Endothelial cell of umbilical vein (primary cell): Measurements from ENCODE around the gene MALT1. TPM values are rescaled to one million over a fixed set of nuclear protein-coding genes. Genes with fewer than 3 reads are reported as not detected.
A peak's percentile ranks its signal among the peaks of the same experiment; 100 is the strongest.

ENCODE experiments used
- BruUV-seq: library from RNA; stranded (reverse); fragments of 400-500 nt; replicated peaks from 2 replicates; lab custom pipeline; 2021; lab: Mats Ljungman, UMichigan
- CTCF ChIA-PET: fragments of 300-600, 350-600 bp; sonication (Branson Sonifier 250); formaldehyde crosslinking; loops from one replicate; lab custom pipeline; 2021; ENCODE audit warnings: antibody characterized with exemption, inconsistent platforms; lab: Charles Lee
- POLR2A ChIA-PET: fragments of 300-600, 350-600 bp; sonication (Branson Sonifier 250); formaldehyde crosslinking; loops from one replicate; lab custom pipeline; 2021; ENCODE audit warnings: antibody characterized with exemption, inconsistent platforms; lab: Charles Lee
- DNase-seq: peaks from one replicate; pipeline ENCODE4 v3.0.0-alpha.2; 2011; ENCODE audit warnings: low read depth, low spot score
- FAIRE-seq: peaks from 2 replicates; lab custom pipeline; 2011; peaks lifted over from hg19 to GRCh38; lab: Jason Lieb, UNC
- H2AFZ ChIP-seq: 2 replicates; pipeline ENCODE4 v1.6.0; 2012; ENCODE audit warnings: low read depth, low read length, control low read depth, inconsistent platforms
- H3K27ac ChIP-seq: 2 replicates; pipeline ENCODE4 v1.5.1; 2011; ENCODE audit warnings: low read depth, mild to moderate bottlenecking, control low read depth, low read length, moderate library complexity; ENCODE audit not compliant: insufficient read depth
- H3K27me3 ChIP-seq, 2 experiments: 2 replicates each; pipeline versions ENCODE4 v1.6.0 to v1.6.1; 2011; ENCODE audit warnings: low read length in 2 of 2, mixed read lengths in 1 of 2; ENCODE audit not compliant: control insufficient read depth in 2 of 2, insufficient read depth in 2 of 2
- H3K36me3 ChIP-seq, 2 experiments: 2 replicates in 1 of 2; 3 replicates in 1 of 2; pipeline ENCODE4 v1.5.1; 2011; ENCODE audit warnings: low read length in 2 of 2, mild to moderate bottlenecking in 1 of 2, moderate library complexity in 1 of 2; ENCODE audit not compliant: control insufficient read depth in 2 of 2, insufficient read depth in 2 of 2; ENCODE audit errors: extremely low read depth in 1 of 2
- H3K4me1 ChIP-seq: 3 replicates; pipeline ENCODE4 v1.5.1; 2011; ENCODE audit warnings: mild to moderate bottlenecking, low read length; ENCODE audit not compliant: control insufficient read depth, insufficient read depth; ENCODE audit errors: extremely low read depth
- H3K4me2 ChIP-seq: 2 replicates; pipeline ENCODE4 v1.6.1; 2011; ENCODE audit warnings: low read length, control low read depth, mixed read lengths; ENCODE audit not compliant: insufficient read depth
- H3K4me3 ChIP-seq, 3 experiments: fragments of 200-600 bp in 1 of 3; sonication (generic), shearing (Covaris generic) in 1 of 3; replicated peaks in 1 of 3; 2 replicates each; pipeline ENCODE4 v1.5.1; 2011 to 2016; ENCODE audit warnings: control low read depth in 3 of 3, low read length in 3 of 3, mild to moderate bottlenecking in 2 of 3, inconsistent platforms in 1 of 3, low read depth in 1 of 3, moderate library complexity in 1 of 3; ENCODE audit not compliant: insufficient read depth in 1 of 3
- H3K79me2 ChIP-seq: 2 replicates; pipeline ENCODE4 v1.6.0; 2012; ENCODE audit warnings: low read length, inconsistent platforms; ENCODE audit not compliant: control insufficient read depth, insufficient read depth
- H3K9ac ChIP-seq: replicated peaks from 2 replicates; pipeline ENCODE3; 2011; ENCODE audit warnings: low read length, control low read depth; ENCODE audit not compliant: insufficient read depth; ENCODE audit errors: extremely low read depth
- H3K9me1 ChIP-seq: replicated peaks from 3 replicates; pipeline ENCODE4 v1.6.0; 2011; ENCODE audit warnings: mild to moderate bottlenecking, low read length; ENCODE audit not compliant: control insufficient read depth, insufficient read depth; ENCODE audit errors: extremely low read depth
- H3K9me3 ChIP-seq: replicated peaks from 2 replicates; pipeline ENCODE4 v1.5.1; 2012; ENCODE audit warnings: low read length, inconsistent platforms; ENCODE audit not compliant: control insufficient read depth, insufficient read depth
- H4K20me1 ChIP-seq: replicated peaks from 2 replicates; pipeline ENCODE3; 2011; ENCODE audit warnings: mild to moderate bottlenecking, low read length; ENCODE audit not compliant: control insufficient read depth, insufficient read depth; ENCODE audit errors: extremely low read depth
- CTCF ChIP-seq, 2 donors: IDR thresholded peaks; 1 replicate in 1 of 2; 2 replicates in 1 of 2; pipeline ENCODE4 v1.5.1; 2011; ENCODE audit warnings: low read length in 2 of 2, mild to moderate bottlenecking in 2 of 2, moderate library complexity in 2 of 2, control low read depth in 1 of 2, inconsistent platforms in 1 of 2, low read depth in 1 of 2; ENCODE audit not compliant: insufficient read depth in 1 of 2; ENCODE audit errors: extremely low read depth in 1 of 2
- EZH2 ChIP-seq: IDR thresholded peaks from 2 replicates; pipeline ENCODE4 v1.6.1; 2012; ENCODE audit warnings: borderline replicate concordance, low read depth, mild to moderate bottlenecking, moderate library complexity, low read length, inconsistent platforms; ENCODE audit not compliant: severe bottlenecking
- FOS ChIP-seq: IDR thresholded peaks from 2 replicates; pipeline ENCODE4 v1.6.1; 2011; ENCODE audit warnings: mild to moderate bottlenecking, low read length, moderate library complexity, borderline replicate concordance; ENCODE audit not compliant: insufficient read depth
- GATA2 ChIP-seq: IDR thresholded peaks from 2 replicates; pipeline ENCODE4 v1.7.0; 2011; ENCODE audit warnings: low read depth, mild to moderate bottlenecking, moderate library complexity, mixed read lengths, low read length; ENCODE audit not compliant: insufficient read length, insufficient read depth
- JUN ChIP-seq: IDR thresholded peaks from 2 replicates; pipeline ENCODE4 v1.6.1; 2011; ENCODE audit warnings: borderline replicate concordance, low read depth; ENCODE audit not compliant: insufficient read length, insufficient read depth
- MAX ChIP-seq: IDR thresholded peaks from 2 replicates; pipeline ENCODE4 v1.6.1; 2011; ENCODE audit not compliant: insufficient read depth, insufficient read length
- MYC ChIP-seq: IDR thresholded peaks from one replicate; pipeline ENCODE4 v1.6.1; 2011; ENCODE audit warnings: mild to moderate bottlenecking, low read depth, low read length
- POLR2A ChIP-seq: IDR thresholded peaks from 2 replicates; pipeline ENCODE4 v1.6.1; 2012; ENCODE audit warnings: low read depth, mild to moderate bottlenecking, control low read depth, low read length
- POLR2AphosphoS5 ChIP-seq: IDR thresholded peaks from 2 replicates; pipeline ENCODE4 v1.6.1; 2012; ENCODE audit warnings: low read depth, mild to moderate bottlenecking, control low read depth, low read length, moderate library complexity; ENCODE audit not compliant: insufficient read depth
- dilution Hi-C: fragments of 300-500 bp; cut with MboI; formaldehyde crosslinking; loops from one replicate; pipeline ENCODE4 v1.15.0; 2019; ENCODE audit warnings: low sequenced_read_pairs; ENCODE audit not compliant: extremely low pct_ligation_motif_present
- intact Hi-C: fragments of 100-400 bp; cut with micrococcal nuclease; formaldehyde crosslinking; loops from one replicate; pipeline ENCODE4 v1.10.0; 2022
- polyA plus RNA-seq, 4 experiments: library from polyadenylated mRNA; depleted of rRNA in 3 of 4; stranded (reverse) in 3 of 4; unstranded in 1 of 4; fragments of >200 nt; gene quantifications; 2 replicates each; pipeline versions ENCODE4 v1.2.1 to v1.2.3, GENCODE V29; 2011 to 2012; ENCODE audit warnings: missing spikeins in 1 of 4
- total RNA-seq: library from RNA; stranded (reverse); gene quantifications from 2 replicates; pipeline ENCODE4 v1.2.3, GENCODE V29; 2021

MALT1 gene
- total and polyA plus RNA-seq, 2 donors (not counting 3 experiments of a cell fraction or from before 2014, with no cell fraction given) = 2.8 to 5.1 TPM

- H2AFZ ChIP-seq = peak overlapping the region; percentile 28
- ChIA-PET CTCF (interaction anchor here (0.8 to 25.4 kb wide), 3 partner anchors 16 to 280 kb away, joined by 3 to 994 read pairs (median 6); no protein-coding TSS in a partner anchor), POLR2A (no interaction called here)
- no peaks in the 10 kb centered on the region for H3K36me3 ChIP-seq
- no peak overlapping the region for H3K4me3 ChIP-seq
- H3K4me2 ChIP-seq = no peak overlapping the region
- no peak for TF ChIP-seq EZH2
- TF ChIP-seq MYC = no peak
- no peak for TF ChIP-seq POLR2A
- TF ChIP-seq FOS = peak; percentile 81
- TF ChIP-seq POLR2AphosphoS5 = peak; percentile 20
- no peak for TF ChIP-seq GATA2
- TF ChIP-seq JUN = peak; percentile 41
- no peak for TF ChIP-seq MAX
- TF ChIP-seq CTCF (IDR thresholded peaks at IDR 0.05; ENCODE audit: extremely low read depth in 1 of 2, insufficient read depth in 1 of 2, low read depth in 1 of 2, low read length in 2 of 2) = no peak
- intact Hi-C loops (loop anchor here (1.0 kb wide), 5 partner anchors 78 to 207 kb away; no protein-coding TSS in a partner anchor), dilution Hi-C loops (loop anchor here (25.0 kb wide), 1 partner anchor 277 kb away; no protein-coding TSS in a partner anchor)
- DNase-seq = peak; percentile 69
- H3K79me2 ChIP-seq = no peaks in the 10 kb centered on the region
- no peaks in the 10 kb centered on the region for H3K9me3 ChIP-seq
- H3K27me3 ChIP-seq = no peaks in the 10 kb centered on the region
- no TSS peak for BruUV-seq
- peaks cover 42% of the 10 kb centered on the region for H3K4me1 ChIP-seq
- H4K20me1 ChIP-seq = no peaks in the 10 kb centered on the region
- H3K9ac ChIP-seq = peak overlapping the region; percentile 12
- H3K9me1 ChIP-seq = no peaks in the 10 kb centered on the region
- peak; percentile 83 for FAIRE-seq
- peak overlapping the region; percentile 57 for H3K27ac ChIP-seq
Observed at GRCh38 chr18:58785171-58785805, 114.0 kb downstream of the MALT1 start.
